OCI-LY3 (cell line): ENCODE results near the gene SMARCA4.

ENCODE experiments used
- H2AFZ ChIP-seq: fragments of 200-600, 300-600 bp; shearing (Covaris generic); 2 replicates; pipeline ENCODE4 v1.6.0; 2014; ENCODE audit warnings: antibody characterized with exemption, low read depth, low read length
- H3K27ac ChIP-seq: fragments of 200-600, 300-600 bp; sonication (generic); 2 replicates; pipeline ENCODE4 v1.5.1; 2014; ENCODE audit warnings: mild to moderate bottlenecking, low read length, moderate library complexity, mixed read lengths
- H3K27me3 ChIP-seq: fragments of 200-600, 300-600 bp; sonication (generic); 2 replicates; pipeline ENCODE4 v1.6.1; 2014; ENCODE audit warnings: low read depth, low read length, mixed read lengths
- H3K36me3 ChIP-seq: fragments of 200-600, 300-600 bp; sonication (generic); replicated peaks from 2 replicates; pipeline ENCODE3; 2014; ENCODE audit warnings: low read depth, low read length, mixed read lengths
- H3K4me1 ChIP-seq: fragments of 300-600, 200-600 bp; sonication (generic); 2 replicates; pipeline ENCODE4 v1.6.1; 2014; ENCODE audit warnings: low read length, mixed read lengths
- H3K4me2 ChIP-seq: fragments of 200-600, 300-600 bp; sonication (generic); 2 replicates; pipeline ENCODE4 v1.6.1; 2014; ENCODE audit warnings: low read length, mixed read lengths
- H3K4me3 ChIP-seq: fragments of 300-600, 200-600 bp; sonication (generic); 2 replicates; pipeline ENCODE4 v1.5.1; 2014; ENCODE audit warnings: antibody characterized with exemption, mild to moderate bottlenecking, low read length, moderate library complexity
- H3K79me2 ChIP-seq: fragments of 300-600, 200-600 bp; shearing (Covaris generic); 2 replicates; pipeline ENCODE4 v1.6.1; 2014; ENCODE audit warnings: mild to moderate bottlenecking, low read length, mixed read lengths
- H3K9ac ChIP-seq: fragments of 300-600, 200-600 bp; shearing (Covaris generic); 2 replicates; pipeline ENCODE4 v1.6.0; 2014; ENCODE audit warnings: mild to moderate bottlenecking, low read length, moderate library complexity
- H3K9me3 ChIP-seq: fragments of 200-600, 300-600 bp; shearing (Covaris generic); 2 replicates; pipeline ENCODE4 v1.6.1; 2014; ENCODE audit warnings: low read length, mixed read lengths; ENCODE audit not compliant: insufficient read depth
- H4K20me1 ChIP-seq: fragments of 200-600, 300-600 bp; sonication (generic); 2 replicates; pipeline ENCODE4 v1.6.1; 2016; ENCODE audit warnings: low read length, mixed read lengths; ENCODE audit not compliant: insufficient read depth
- CTCF ChIP-seq: fragments of 200-600, 300-600 bp; sonication (generic); IDR thresholded peaks from 2 replicates; pipeline ENCODE4 v1.5.1; 2014; ENCODE audit warnings: antibody characterized with exemption, low read length, low read depth
- EZH2phosphoT487 ChIP-seq: fragments of 200-600 bp; shearing (Covaris generic); IDR thresholded peaks from 2 replicates; pipeline ENCODE4 v1.6.1; 2018; ENCODE audit warnings: antibody characterized with exemption, mixed run types, low read depth

SMARCA4 gene

GRCh38 chr19:10976131-10976892, 15.5 kb downstream of the SMARCA4 start:
- peaks cover 21% of the 10 kb centered on the region for H3K4me1 ChIP-seq
- H3K4me2 ChIP-seq, result no peak overlapping the region
- no peak overlapping the region for H3K4me3 ChIP-seq
- H3K79me2 ChIP-seq, result peaks cover 91% of the 10 kb centered on the region
- peaks cover 74% of the 10 kb centered on the region for H4K20me1 ChIP-seq
- TF ChIP-seq EZH2phosphoT487 (no peak), CTCF (no peak)
- no peaks in the 10 kb centered on the region for H3K9me3 ChIP-seq
- no peak overlapping the region for H2AFZ ChIP-seq
- peaks cover 11% of the 10 kb centered on the region for H3K36me3 ChIP-seq
- H3K9ac ChIP-seq, result no peak overlapping the region
- no peaks in the 10 kb centered on the region for H3K27me3 ChIP-seq
- no peak overlapping the region for H3K27ac ChIP-seq

DNA sequence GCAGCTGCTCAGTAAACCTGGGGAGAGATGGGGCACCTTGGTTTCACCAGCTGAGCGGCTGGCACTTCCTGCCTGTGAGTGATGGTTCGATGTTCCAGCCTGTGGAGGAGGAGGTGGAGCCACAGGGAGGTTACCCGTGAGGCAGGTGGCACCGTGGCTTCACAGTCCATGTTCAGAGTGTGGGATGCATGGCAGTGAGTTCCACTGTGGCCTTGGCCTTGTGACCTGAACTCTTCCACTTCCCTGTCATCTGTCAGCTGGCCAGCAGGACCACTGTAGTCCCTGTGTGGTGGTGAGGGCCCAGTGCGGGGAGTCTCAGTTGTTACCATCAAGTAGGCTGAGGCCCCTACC, 16.9 kb downstream of the SMARCA4 start:
- Histone ChIP-seq H3K4me3 (no peak overlapping the region), H3K27ac (no peak overlapping the region), H3K9ac (no peak overlapping the region), H3K79me2 (peaks cover 87% of the 10 kb centered on the region), H3K36me3 (peaks cover 11% of the 10 kb centered on the region), H3K9me3 (no peaks in the 10 kb centered on the region), H3K4me2 (no peak overlapping the region), H3K27me3 (no peaks in the 10 kb centered on the region), H2AFZ (no peak overlapping the region), H3K4me1 (peaks cover 21% of the 10 kb centered on the region), H4K20me1 (peaks cover 78% of the 10 kb centered on the region)
- TF ChIP-seq CTCF (no peak), EZH2phosphoT487 (no peak)

- no peaks in the 10 kb centered on the region for H3K27me3 ChIP-seq
- peak overlapping the region; percentile 69 for H3K4me3 ChIP-seq
- peaks cover 83% of the 10 kb centered on the region for H4K20me1 ChIP-seq
- no peaks in the 10 kb centered on the region for H3K9me3 ChIP-seq
- peak overlapping the region; percentile 44 for H3K27ac ChIP-seq
- H3K4me1 ChIP-seq, result peaks cover 21% of the 10 kb centered on the region
- no peak overlapping the region for H2AFZ ChIP-seq
- peaks cover 89% of the 10 kb centered on the region for H3K79me2 ChIP-seq
- TF ChIP-seq CTCF (peak; percentile 57), EZH2phosphoT487 (no peak)
- H3K9ac ChIP-seq, result peak overlapping the region; percentile 20; the same call in 1 of the 2 replicates
- peak overlapping the region; percentile 91 for H3K4me2 ChIP-seq
- H3K36me3 ChIP-seq, result peaks cover 14% of the 10 kb centered on the region
Measured at GRCh38 chr19:10979951-10980381, 19.1 kb downstream of the SMARCA4 start.

GRCh38 chr19:10981252-10981895, 20.5 kb downstream of the SMARCA4 start:
- peaks cover 80% of the 10 kb centered on the region for H3K79me2 ChIP-seq
- H3K4me1 ChIP-seq, result peaks cover 21% of the 10 kb centered on the region
- TF ChIP-seq EZH2phosphoT487 (no peak), CTCF (no peak)
- no peak overlapping the region for H3K27ac ChIP-seq
- H3K4me2 ChIP-seq, result no peak overlapping the region
- no peaks in the 10 kb centered on the region for H3K9me3 ChIP-seq
- no peak overlapping the region for H3K9ac ChIP-seq
- peaks cover 80% of the 10 kb centered on the region for H4K20me1 ChIP-seq
- no peak overlapping the region for H2AFZ ChIP-seq
- no peak overlapping the region for H3K4me3 ChIP-seq
- peaks cover 20% of the 10 kb centered on the region for H3K36me3 ChIP-seq
- H3K27me3 ChIP-seq, result no peaks in the 10 kb centered on the region
